Osteoblast (primary cell): Measurements from ENCODE around the gene DNAH11. TPM values are rescaled to one million over a fixed set of nuclear protein-coding genes. Genes with fewer than 3 reads are reported as not detected.

Experiments
- DNase-seq: peaks from one replicate; pipeline ENCODE4 v3.0.0; 2011; ENCODE audit warnings: low spot score, mixed read lengths; ENCODE audit not compliant: insufficient read length; ENCODE audit errors: missing footprints
- H2AFZ ChIP-seq: 2 replicates; pipeline ENCODE4 v1.6.0; 2011; ENCODE audit warnings: mild to moderate bottlenecking, low read length
- H3K27ac ChIP-seq: 2 replicates; pipeline ENCODE4 v1.5.1; 2011; ENCODE audit warnings: mild to moderate bottlenecking, low read depth, low read length, moderate library complexity
- H3K27me3 ChIP-seq: 2 replicates; pipeline ENCODE4 v1.6.0; 2012; ENCODE audit warnings: mild to moderate bottlenecking, control low read depth, inconsistent platforms, low read length, moderate library complexity; ENCODE audit not compliant: insufficient read depth
- H3K36me3 ChIP-seq: 2 replicates; pipeline ENCODE4 v1.5.1; 2011; ENCODE audit warnings: mild to moderate bottlenecking, low read length, control low read depth, moderate library complexity; ENCODE audit not compliant: insufficient read depth
- H3K4me1 ChIP-seq: 2 replicates; pipeline ENCODE4 v1.5.1; 2011; ENCODE audit warnings: mild to moderate bottlenecking, low read length, control low read depth, moderate library complexity; ENCODE audit not compliant: insufficient read depth
- H3K4me2 ChIP-seq: 2 replicates; pipeline ENCODE4 v1.6.0; 2011; ENCODE audit warnings: mild to moderate bottlenecking, low read length; ENCODE audit not compliant: insufficient read depth
- H3K4me3 ChIP-seq: fragments of 200-600 bp; sonication (generic); 3 replicates; pipeline ENCODE4 v1.5.1; 2012; ENCODE audit warnings: mild to moderate bottlenecking, low read length, inconsistent platforms; ENCODE audit not compliant: insufficient read depth
- H3K79me2 ChIP-seq: 2 replicates; pipeline ENCODE4 v1.6.0; 2012; ENCODE audit warnings: mild to moderate bottlenecking, low read length, control low read depth, inconsistent platforms; ENCODE audit not compliant: insufficient read depth
- H3K9me3 ChIP-seq: 2 replicates; pipeline ENCODE4 v1.5.1; 2011; ENCODE audit warnings: low read depth, low read length, control low read depth
- H4K20me1 ChIP-seq: 2 replicates; pipeline ENCODE4 v1.6.0; 2012; ENCODE audit warnings: mild to moderate bottlenecking, low read length, control low read depth; ENCODE audit not compliant: insufficient read depth
- total RNA-seq: library from RNA; depleted of rRNA; stranded (reverse); fragments of >200 nt; gene quantifications from 2 replicates; pipeline ENCODE4 v1.2.3, GENCODE V29; 2012
- TF ChIP-seq, protein P1 (sequence below): IDR thresholded peaks from 2 replicates; pipeline ENCODE4 v1.5.1; 2011; ENCODE audit warnings: mild to moderate bottlenecking, low read depth, low read length, moderate library complexity; ENCODE audit errors: extremely low read depth

Gene DNAH11
- total RNA-seq, 1 donor = 1.1 TPM

DNA sequence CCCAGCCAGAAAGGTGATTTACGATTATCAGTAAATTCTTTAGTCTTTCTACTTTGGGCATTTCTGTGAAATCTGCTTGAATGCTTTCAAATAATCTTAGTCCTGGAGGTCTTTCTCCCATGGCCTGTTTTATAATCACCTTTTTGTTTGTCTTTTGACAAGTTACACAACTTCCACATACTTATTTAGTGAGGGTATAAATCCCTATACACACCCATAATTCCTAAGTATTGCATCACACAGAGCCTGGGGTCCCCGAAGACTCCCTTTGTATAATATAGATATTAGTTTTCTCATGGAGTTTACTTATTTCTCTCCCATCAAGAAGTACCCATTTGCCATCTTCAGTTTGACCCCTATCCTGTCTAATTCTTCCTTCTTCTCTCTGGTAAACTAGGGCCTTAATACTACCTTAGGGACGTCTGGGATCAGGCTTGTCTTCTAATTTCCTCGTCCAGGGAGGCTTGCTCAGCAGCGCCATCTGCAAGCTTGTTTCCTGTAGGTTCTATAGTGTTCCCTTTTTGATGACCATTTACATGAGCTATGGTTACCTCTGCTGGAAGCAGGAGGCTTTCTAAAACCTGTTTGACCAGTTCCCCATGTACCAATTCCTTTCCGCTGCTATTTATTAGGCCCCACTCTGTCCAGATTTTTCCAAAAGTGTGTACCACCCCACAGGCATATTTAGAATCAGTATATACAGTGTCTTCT lies 8.1 kb downstream of the DNAH11 start:
- Histone ChIP-seq H3K4me3 (no peak overlapping the region), H3K27me3 (no peaks in the 10 kb centered on the region), H3K36me3 (no peaks in the 10 kb centered on the region), H2AFZ (no peak overlapping the region), H3K4me2 (no peak overlapping the region), H3K9me3 (no peaks in the 10 kb centered on the region), H4K20me1 (no peaks in the 10 kb centered on the region), H3K27ac (no peak overlapping the region), H3K79me2 (no peaks in the 10 kb centered on the region), H3K4me1 (no peaks in the 10 kb centered on the region)
- no peak for DNase-seq
- TF ChIP-seq, protein P1, sequence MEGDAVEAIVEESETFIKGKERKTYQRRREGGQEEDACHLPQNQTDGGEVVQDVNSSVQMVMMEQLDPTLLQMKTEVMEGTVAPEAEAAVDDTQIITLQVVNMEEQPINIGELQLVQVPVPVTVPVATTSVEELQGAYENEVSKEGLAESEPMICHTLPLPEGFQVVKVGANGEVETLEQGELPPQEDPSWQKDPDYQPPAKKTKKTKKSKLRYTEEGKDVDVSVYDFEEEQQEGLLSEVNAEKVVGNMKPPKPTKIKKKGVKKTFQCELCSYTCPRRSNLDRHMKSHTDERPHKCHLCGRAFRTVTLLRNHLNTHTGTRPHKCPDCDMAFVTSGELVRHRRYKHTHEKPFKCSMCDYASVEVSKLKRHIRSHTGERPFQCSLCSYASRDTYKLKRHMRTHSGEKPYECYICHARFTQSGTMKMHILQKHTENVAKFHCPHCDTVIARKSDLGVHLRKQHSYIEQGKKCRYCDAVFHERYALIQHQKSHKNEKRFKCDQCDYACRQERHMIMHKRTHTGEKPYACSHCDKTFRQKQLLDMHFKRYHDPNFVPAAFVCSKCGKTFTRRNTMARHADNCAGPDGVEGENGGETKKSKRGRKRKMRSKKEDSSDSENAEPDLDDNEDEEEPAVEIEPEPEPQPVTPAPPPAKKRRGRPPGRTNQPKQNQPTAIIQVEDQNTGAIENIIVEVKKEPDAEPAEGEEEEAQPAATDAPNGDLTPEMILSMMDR = no peak

DNA sequence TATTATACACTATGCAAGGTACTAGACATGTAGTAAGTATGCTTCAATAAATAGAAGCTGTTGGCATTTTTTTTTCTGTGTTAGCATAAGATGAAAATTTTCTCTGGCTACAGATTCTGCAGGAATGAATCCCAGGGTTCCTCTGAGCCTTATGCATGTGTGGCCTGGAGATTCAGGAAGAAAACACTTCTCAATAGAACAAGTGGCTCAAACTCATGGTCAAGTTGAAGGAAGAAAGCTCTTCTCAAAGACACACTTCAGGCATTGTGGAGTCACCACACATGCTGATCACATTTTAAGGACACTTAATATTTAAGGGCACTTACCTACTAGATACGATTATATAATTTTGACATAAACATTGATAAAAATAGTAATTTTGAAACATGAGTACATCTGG lies 19.5 kb downstream of the DNAH11 start:
- Histone ChIP-seq H3K79me2 (no peaks in the 10 kb centered on the region), H3K4me3 (no peak overlapping the region), H3K9me3 (no peaks in the 10 kb centered on the region), H3K4me1 (no peaks in the 10 kb centered on the region), H3K27me3 (no peaks in the 10 kb centered on the region), H4K20me1 (no peaks in the 10 kb centered on the region), H3K27ac (no peak overlapping the region), H3K36me3 (no peaks in the 10 kb centered on the region), H3K4me2 (no peak overlapping the region), H2AFZ (no peak overlapping the region)
- TF ChIP-seq, protein P1 = no peak
- DNase-seq = no peak

DNA sequence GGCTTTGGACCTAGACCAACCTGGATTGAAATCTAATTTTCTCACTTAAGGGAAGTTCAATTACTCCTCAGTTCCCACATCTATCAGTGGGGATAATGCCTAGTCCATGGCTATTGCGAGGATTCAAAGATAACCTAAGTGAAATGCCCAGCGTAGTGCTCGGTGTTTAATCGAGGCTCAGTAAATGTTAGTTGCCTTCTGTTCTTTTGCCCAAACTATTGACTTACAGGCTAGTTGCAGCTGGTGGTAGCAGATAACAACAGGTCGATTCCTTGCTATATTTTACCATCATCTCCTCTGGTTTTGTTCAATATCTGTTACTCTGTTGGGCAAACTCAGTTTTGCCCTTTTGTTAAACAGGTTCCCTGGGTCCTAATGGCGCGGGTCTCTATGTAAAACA lies 22.8 kb downstream of the DNAH11 start:
- H3K27me3 ChIP-seq = no peaks in the 10 kb centered on the region
- H3K27ac ChIP-seq = no peak overlapping the region
- no peak overlapping the region for H2AFZ ChIP-seq
- TF ChIP-seq, protein P1 = no peak
- H3K9me3 ChIP-seq = no peaks in the 10 kb centered on the region
- no peaks in the 10 kb centered on the region for H3K79me2 ChIP-seq
- no peak overlapping the region for H3K4me2 ChIP-seq
- no peak overlapping the region for H3K4me3 ChIP-seq
- no peak for DNase-seq
- no peaks in the 10 kb centered on the region for H3K36me3 ChIP-seq
- H4K20me1 ChIP-seq = no peaks in the 10 kb centered on the region
- H3K4me1 ChIP-seq = no peaks in the 10 kb centered on the region

DNA sequence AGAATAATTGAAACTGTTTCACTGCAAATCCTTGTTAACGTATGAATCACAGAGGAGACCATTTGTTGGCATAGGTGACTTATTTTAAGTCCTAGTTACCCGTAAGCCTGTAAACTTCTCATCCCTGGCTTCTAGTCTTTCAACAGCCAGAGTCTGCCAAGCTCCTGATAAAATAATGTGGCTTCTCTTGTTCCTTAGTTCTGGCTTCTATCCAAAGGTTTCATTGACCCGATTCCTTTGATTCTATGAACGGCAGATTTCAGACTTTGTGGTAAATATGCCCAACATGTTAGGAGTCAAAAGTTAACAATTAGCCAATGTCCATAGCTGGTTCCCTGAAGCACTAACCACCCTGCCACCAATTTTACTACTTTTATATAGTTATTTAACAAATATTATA lies 23.3 kb downstream of the DNAH11 start:
- no peak for DNase-seq
- Histone ChIP-seq H3K4me2 (no peak overlapping the region), H3K9me3 (no peaks in the 10 kb centered on the region), H3K36me3 (no peaks in the 10 kb centered on the region), H4K20me1 (no peaks in the 10 kb centered on the region), H2AFZ (no peak overlapping the region), H3K27me3 (no peaks in the 10 kb centered on the region), H3K4me1 (no peaks in the 10 kb centered on the region), H3K4me3 (no peak overlapping the region), H3K79me2 (no peaks in the 10 kb centered on the region), H3K27ac (no peak overlapping the region)
- TF ChIP-seq, protein P1 = no peak
